ENCODE results near the gene CASKIN2. TPM values are rescaled to one million over a fixed set of nuclear protein-coding genes. Genes with fewer than 3 reads are reported as not detected.

The CASKIN2 gene
- total RNA-seq, 5 donors from 2014 or later (not counting 1 experiment from before 2014, with no cell fraction given), result 0.28 to 0.88 (median 0.85) TPM

- Histone ChIP-seq H3K27ac (ENCODE audit: low read length) (no peak overlapping the region), H3K4me1 (ENCODE audit: control insufficient read depth in 1 of 2, extremely low read depth in 1 of 2, insufficient read depth in 2 of 2, low read length in 2 of 2) (peaks cover 2 to 26% of the 10 kb centered on the region in 2 experiments), H3K36me3 (ENCODE audit: control insufficient read depth in 2 of 2, extremely low read depth in 1 of 2, insufficient read depth in 1 of 2, low read length in 1 of 2) (peaks cover 7 to 12% of the 10 kb centered on the region in 2 donors), H3K9me3 (no peaks in the 10 kb centered on the region), H3K27me3 (replicated peaks in 1 of 2; ENCODE audit: control insufficient read depth in 2 of 2, extremely low read depth in 1 of 2, insufficient read depth in 2 of 2, low read length in 1 of 2) (peaks cover 0 to 11% of the 10 kb centered on the region in 2 experiments), H3K4me3 (ENCODE audit: control insufficient read depth in 1 of 2, extremely low read depth in 1 of 2, low read length in 1 of 2) (no peak overlapping the region)
- DNase-seq (no peak), ATAC-seq (replicated peaks in 1 of 4) (no peak)
- CTCF ChIA-PET, result interaction anchor here in 1 of 2 donors (0.5 kb wide), 1 partner anchor 155 kb away, joined by 11 read pairs; no protein-coding TSS in a partner anchor
- H3K27ac Mint-ChIP-seq, result no peak overlapping the region
- peaks cover 2 to 8% (median 7%) of the 10 kb centered on the region in 3 donors for H3K4me1 Mint-ChIP-seq
- no peaks in the 10 kb centered on the region for H3K27me3 Mint-ChIP-seq
- peaks cover 10% of the 10 kb centered on the region for H3K36me3 Mint-ChIP-seq
- POLR2A ChIA-PET, result no interaction called here
- WGBS (ENCODE audit: insufficient coverage), result 93% methylated on average over 28 of the region's 40 CpGs
- H3K9me3 Mint-ChIP-seq, result no peaks in the 10 kb centered on the region
- no peak overlapping the region for H3K4me3 Mint-ChIP-seq
These were observed 13.1 kb downstream of the CASKIN2 start for GRCh38 chr17:75502072-75502720.

GRCh38 chr17:75501378-75502071 is 13.8 kb downstream of the CASKIN2 start:
- WGBS (ENCODE audit: insufficient coverage), result 94% methylated on average over 15 of the region's 21 CpGs
- peaks cover 2 to 26% of the 10 kb centered on the region in 2 experiments for H3K4me1 ChIP-seq (ENCODE audit: control insufficient read depth in 1 of 2, extremely low read depth in 1 of 2, insufficient read depth in 2 of 2, low read length in 2 of 2)
- peaks cover 10% of the 10 kb centered on the region for H3K36me3 Mint-ChIP-seq
- no peaks in the 10 kb centered on the region for H3K9me3 ChIP-seq
- ChIA-PET POLR2A (no interaction called here), CTCF (no interaction called here)
- H3K27me3 ChIP-seq (replicated peaks in 1 of 2; ENCODE audit: control insufficient read depth in 2 of 2, extremely low read depth in 1 of 2, insufficient read depth in 2 of 2, low read length in 1 of 2), result peaks cover 0 to 9% of the 10 kb centered on the region in 2 experiments
- ATAC-seq (replicated peaks in 1 of 4) (no peak), DNase-seq (no peak)
- H3K27ac ChIP-seq (ENCODE audit: low read length), result no peak overlapping the region
- no peak overlapping the region for H3K27ac Mint-ChIP-seq
- no peak overlapping the region for H3K4me3 Mint-ChIP-seq
- H3K36me3 ChIP-seq (ENCODE audit: control insufficient read depth in 2 of 2, extremely low read depth in 1 of 2, insufficient read depth in 1 of 2, low read length in 1 of 2), result peaks cover 12 to 18% of the 10 kb centered on the region in 2 donors
- no peak overlapping the region for H3K4me3 ChIP-seq (ENCODE audit: control insufficient read depth in 1 of 2, extremely low read depth in 1 of 2, low read length in 1 of 2)
- no peaks in the 10 kb centered on the region for H3K27me3 Mint-ChIP-seq
- no peaks in the 10 kb centered on the region for H3K9me3 Mint-ChIP-seq
- peaks cover 2 to 8% (median 7%) of the 10 kb centered on the region in 3 donors for H3K4me1 Mint-ChIP-seq

DNA sequence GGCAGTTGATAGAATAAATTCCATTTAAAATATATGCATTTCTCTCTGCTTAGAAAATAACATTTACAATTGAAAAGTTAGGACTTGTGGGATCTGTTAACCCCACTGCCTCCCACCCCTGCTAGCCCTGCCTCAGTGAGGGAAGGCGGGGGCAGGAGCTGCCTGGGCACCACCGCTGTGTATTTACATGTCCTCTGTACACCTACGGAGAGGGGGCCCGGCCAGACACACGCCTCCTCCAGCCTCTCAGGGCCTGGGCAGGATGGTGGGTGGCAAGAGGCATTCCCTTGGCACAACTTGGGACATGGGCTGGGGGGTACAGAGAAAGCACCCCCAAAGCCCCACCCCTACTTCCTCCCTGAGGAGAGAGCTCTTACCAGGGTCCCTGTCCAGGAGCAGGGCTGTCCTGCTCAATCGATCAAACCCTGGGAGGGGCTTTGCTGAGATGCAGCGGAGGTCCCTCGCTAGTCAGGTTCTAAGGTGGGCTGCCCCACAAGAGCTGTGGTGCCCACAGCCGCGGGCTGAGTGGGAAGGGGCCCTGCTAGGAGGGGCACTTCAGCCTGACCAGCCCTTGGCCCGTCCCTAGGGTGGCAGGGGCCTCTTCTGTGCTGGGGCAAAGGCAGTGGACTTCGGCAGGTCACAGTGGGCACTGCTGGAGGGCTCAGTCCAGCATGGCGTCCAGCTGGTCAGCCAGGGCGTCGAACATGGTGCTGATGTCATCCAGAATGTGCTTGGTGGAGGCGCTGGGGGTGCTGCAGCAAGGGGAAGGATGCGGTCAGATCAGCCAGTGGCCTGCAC is 14.7 kb downstream of the CASKIN2 start:
- Histone ChIP-seq H3K27me3 (replicated peaks in 1 of 2; ENCODE audit: control insufficient read depth in 2 of 2, extremely low read depth in 1 of 2, insufficient read depth in 2 of 2, low read length in 1 of 2) (peaks cover 0 to 8% of the 10 kb centered on the region in 2 experiments), H3K27ac (ENCODE audit: low read length) (no peak overlapping the region), H3K36me3 (ENCODE audit: control insufficient read depth in 2 of 2, extremely low read depth in 1 of 2, insufficient read depth in 1 of 2, low read length in 1 of 2) (peaks cover 14 to 27% of the 10 kb centered on the region in 2 donors), H3K9me3 (no peaks in the 10 kb centered on the region), H3K4me3 (ENCODE audit: control insufficient read depth in 1 of 2, extremely low read depth in 1 of 2, low read length in 1 of 2) (no peak overlapping the region), H3K4me1 (ENCODE audit: control insufficient read depth in 1 of 2, extremely low read depth in 1 of 2, insufficient read depth in 2 of 2, low read length in 2 of 2) (peaks cover 2 to 26% of the 10 kb centered on the region in 2 experiments)
- ChIA-PET CTCF (no interaction called here), POLR2A (no interaction called here)
- no peak overlapping the region for H3K27ac Mint-ChIP-seq
- H3K27me3 Mint-ChIP-seq, result no peaks in the 10 kb centered on the region
- 93% methylated on average over 11 of the region's 17 CpGs for WGBS (ENCODE audit: insufficient coverage)
- H3K4me1 Mint-ChIP-seq, result peaks cover 2 to 8% (median 7%) of the 10 kb centered on the region in 3 donors
- ATAC-seq (replicated peaks in 1 of 4) (no peak), DNase-seq (no peak)
- no peak overlapping the region for H3K4me3 Mint-ChIP-seq
- H3K9me3 Mint-ChIP-seq, result no peaks in the 10 kb centered on the region
- peaks cover 14% of the 10 kb centered on the region for H3K36me3 Mint-ChIP-seq

GRCh38 chr17:75499313-75500022 is 15.9 kb downstream of the CASKIN2 start:
- ATAC-seq (replicated peaks in 1 of 4), result no peak
- Histone ChIP-seq H3K27me3 (replicated peaks in 1 of 2; ENCODE audit: control insufficient read depth in 2 of 2, extremely low read depth in 1 of 2, insufficient read depth in 2 of 2, low read length in 1 of 2) (peaks cover 0 to 3% of the 10 kb centered on the region in 2 experiments), H3K36me3 (ENCODE audit: control insufficient read depth in 2 of 2, extremely low read depth in 1 of 2, insufficient read depth in 1 of 2, low read length in 1 of 2) (peaks cover 14 to 27% of the 10 kb centered on the region in 2 donors), H3K27ac (ENCODE audit: low read length) (no peak overlapping the region), H3K4me3 (ENCODE audit: control insufficient read depth in 1 of 2, extremely low read depth in 1 of 2, low read length in 1 of 2) (no peak overlapping the region), H3K4me1 (ENCODE audit: control insufficient read depth in 1 of 2, extremely low read depth in 1 of 2, insufficient read depth in 2 of 2, low read length in 2 of 2) (peaks cover 2 to 23% of the 10 kb centered on the region in 2 experiments), H3K9me3 (no peaks in the 10 kb centered on the region)
- no peaks in the 10 kb centered on the region for H3K9me3 Mint-ChIP-seq
- no peak overlapping the region for H3K4me3 Mint-ChIP-seq
- no peaks in the 10 kb centered on the region for H3K27me3 Mint-ChIP-seq
- peaks cover 16% of the 10 kb centered on the region for H3K36me3 Mint-ChIP-seq
- 90% methylated on average over 2 of the region's 16 CpGs for WGBS (ENCODE audit: insufficient coverage)
- ChIA-PET POLR2A (no interaction called here), CTCF (interaction anchor here (0.6 kb wide), 2 partner anchors 59 to 73 kb away, joined by 3 to 5 read pairs; no protein-coding TSS in a partner anchor)
- H3K27ac Mint-ChIP-seq, result no peak overlapping the region
- peaks cover 2 to 8% (median 7%) of the 10 kb centered on the region in 3 donors for H3K4me1 Mint-ChIP-seq
- no peak for DNase-seq

- Mint-ChIP-seq H3K4me1 (peaks cover 2 to 8% (median 7%) of the 10 kb centered on the region in 3 donors), H3K4me3 (no peak overlapping the region), H3K36me3 (peaks cover 18% of the 10 kb centered on the region), H3K27me3 (no peaks in the 10 kb centered on the region), H3K27ac (no peak overlapping the region), H3K9me3 (no peaks in the 10 kb centered on the region)
- H3K9me3 ChIP-seq, result no peaks in the 10 kb centered on the region
- ChIA-PET CTCF (interaction anchor here in 1 of 2 donors (0.6 kb wide), 1 partner anchor 59 kb away, joined by 3 read pairs; no protein-coding TSS in a partner anchor), POLR2A (no interaction called here)
- H3K36me3 ChIP-seq (ENCODE audit: control insufficient read depth in 2 of 2, extremely low read depth in 1 of 2, insufficient read depth in 1 of 2, low read length in 1 of 2), result peaks cover 14 to 34% of the 10 kb centered on the region in 2 donors
- DNase-seq, result no peak
- H3K4me1 ChIP-seq (ENCODE audit: control insufficient read depth in 1 of 2, extremely low read depth in 1 of 2, insufficient read depth in 2 of 2, low read length in 2 of 2), result peaks cover 2 to 16% of the 10 kb centered on the region in 2 experiments
- no peak overlapping the region for H3K27ac ChIP-seq (ENCODE audit: low read length)
- 76% methylated on average over 14 of the region's 16 CpGs for WGBS (ENCODE audit: insufficient coverage)
- no peak overlapping the region for H3K4me3 ChIP-seq (ENCODE audit: control insufficient read depth in 1 of 2, extremely low read depth in 1 of 2, low read length in 1 of 2)
- ATAC-seq (replicated peaks in 1 of 4), result no peak
- no peaks in the 10 kb centered on the region for H3K27me3 ChIP-seq (replicated peaks in 1 of 2; ENCODE audit: control insufficient read depth in 2 of 2, extremely low read depth in 1 of 2, insufficient read depth in 2 of 2, low read length in 1 of 2)
These were observed 16.6 kb downstream of the CASKIN2 start for GRCh38 chr17:75498726-75499213.
